GM23338 (cell line): ENCODE data around the gene C1QTNF9. TPM values are rescaled to one million over a fixed set of nuclear protein-coding genes. Genes with fewer than 3 reads are reported as not detected.

Experiments
- ATAC-seq: fragments of 200-7000 bp; cut with Tn5 transposase; 3 replicates; pipeline ENCODE4 v1.9.1; 2020
- DNase-seq: peaks from one replicate; pipeline ENCODE4 v3.0.0-alpha.2; 2015; ENCODE audit warnings: low spot score
- H2AFZ ChIP-seq: fragments of 200-600 bp; sonication (generic); 2 replicates; pipeline ENCODE4 v1.8.0; 2016; ENCODE audit warnings: antibody characterized with exemption, mild to moderate bottlenecking, moderate library complexity
- H3F3A ChIP-seq: fragments of 200-600 bp; sonication (generic); replicated peaks from 2 replicates; pipeline ENCODE4 v1.8.0; 2017; ENCODE audit warnings: antibody characterized with exemption, mixed run types, low read depth
- H3K27ac ChIP-seq: fragments of 200-600 bp; sonication (generic); 2 replicates; pipeline ENCODE4 v1.6.1; 2016; ENCODE audit warnings: low read depth
- H3K27me3 ChIP-seq: fragments of 200-600 bp; sonication (generic); 2 replicates; pipeline ENCODE4 v1.8.0; 2016; ENCODE audit warnings: mild to moderate bottlenecking, mixed run types, moderate library complexity; ENCODE audit not compliant: insufficient read depth
- H3K36me3 ChIP-seq: fragments of 200-600 bp; sonication (generic); 2 replicates; pipeline ENCODE4 v1.8.0; 2016; ENCODE audit warnings: mild to moderate bottlenecking; ENCODE audit not compliant: insufficient read depth
- H3K4me1 ChIP-seq: fragments of 200-600 bp; sonication (generic); 2 replicates; pipeline ENCODE4 v1.8.0; 2016; ENCODE audit warnings: mild to moderate bottlenecking, moderate library complexity; ENCODE audit not compliant: insufficient read depth
- H3K4me2 ChIP-seq: fragments of 200-600 bp; sonication (generic); 2 replicates; pipeline ENCODE4 v1.7.1; 2017; ENCODE audit warnings: mixed run types
- H3K4me3 ChIP-seq: fragments of 200-600 bp; sonication (generic); 2 replicates; pipeline ENCODE4 v1.6.1; 2016; ENCODE audit warnings: mixed run types
- H3K79me2 ChIP-seq: fragments of 200-600 bp; sonication (generic); replicated peaks from 2 replicates; pipeline ENCODE4 v1.8.0; 2017; ENCODE audit warnings: mild to moderate bottlenecking; ENCODE audit not compliant: insufficient read depth
- H3K9me2 ChIP-seq: fragments of 200-600 bp; sonication (generic); 2 replicates; pipeline ENCODE4 v1.8.0; 2017; ENCODE audit not compliant: insufficient read depth
- H4K20me1 ChIP-seq: fragments of 200-600 bp; sonication (generic); replicated peaks from 2 replicates; pipeline ENCODE4 v1.8.0; 2017; ENCODE audit warnings: mild to moderate bottlenecking; ENCODE audit not compliant: insufficient read depth
- H3K27ac Mint-ChIP-seq: 2 replicates; pipeline ENCODE4 v1.8.0; 2020; ENCODE audit warnings: inconsistent platforms, mild to moderate bottlenecking, moderate library complexity, mixed read lengths
- H3K27me3 Mint-ChIP-seq: 3 replicates; pipeline ENCODE4 v1.8.0; 2022; ENCODE audit warnings: low read depth, mild to moderate bottlenecking, moderate library complexity, mixed read lengths, inconsistent platforms; ENCODE audit not compliant: insufficient read depth, poor library complexity
- H3K36me3 Mint-ChIP-seq: 3 replicates; pipeline ENCODE4 v1.8.0; 2021; ENCODE audit warnings: low read depth, mild to moderate bottlenecking, inconsistent platforms, moderate library complexity, mixed read lengths
- H3K4me1 Mint-ChIP-seq: 3 replicates; pipeline ENCODE4 v1.8.0; 2020; ENCODE audit warnings: mild to moderate bottlenecking, inconsistent platforms, mixed read lengths
- H3K4me3 Mint-ChIP-seq: 3 replicates; pipeline ENCODE4 v1.8.0; 2021; ENCODE audit warnings: moderate library complexity, mild to moderate bottlenecking, inconsistent platforms, mixed read lengths
- H3K9me3 Mint-ChIP-seq: 3 replicates; pipeline ENCODE4 v1.8.0; 2020; ENCODE audit warnings: moderate library complexity, mild to moderate bottlenecking, inconsistent platforms, mixed read lengths
- CREB1 ChIP-seq: fragments of 250-450 bp; sonication (Bioruptor Pico); IDR thresholded peaks from 2 replicates; pipeline ENCODE4 v1.5.0; 2020; ENCODE audit warnings: low read depth, mild to moderate bottlenecking, moderate library complexity
- CTCF ChIP-seq, 2 experiments: fragments of 200-600 bp in 1 of 2; sonication (generic) in 1 of 2; conservative IDR thresholded peaks; 2 replicates each; pipeline versions ENCODE4 v1.5.1 to v1.6.1; 2016 to 2017; ENCODE audit warnings: antibody characterized with exemption in 2 of 2, low read depth in 2 of 2, mild to moderate bottlenecking in 2 of 2, moderate library complexity in 1 of 2
- ETS1 ChIP-seq: IDR thresholded peaks from 2 replicates; pipeline ENCODE4 v1.6.1; 2016; ENCODE audit warnings: antibody characterized with exemption
- EZH2phosphoT487 ChIP-seq: fragments of 200-600 bp; sonication (generic); IDR thresholded peaks from one replicate; pipeline ENCODE4 v1.8.1; 2018; ENCODE audit warnings: antibody characterized with exemption; ENCODE audit not compliant: unreplicated experiment
- NANOG ChIP-seq: IDR thresholded peaks from 2 replicates; pipeline ENCODE4 v1.6.1; 2016; ENCODE audit warnings: antibody characterized with exemption, borderline replicate concordance
- POLR2AphosphoS5 ChIP-seq: IDR thresholded peaks from 2 replicates; pipeline ENCODE4 v1.6.1; 2016; ENCODE audit warnings: antibody characterized with exemption, low read depth
- REST ChIP-seq: IDR thresholded peaks from one replicate; pipeline ENCODE4 v1.6.1; 2018; ENCODE audit warnings: antibody characterized with exemption; ENCODE audit not compliant: unreplicated experiment
- STAT1 ChIP-seq: IDR thresholded peaks from one replicate; pipeline ENCODE4 v1.6.1; 2016; ENCODE audit warnings: antibody characterized with exemption; ENCODE audit not compliant: unreplicated experiment
- ZNF114 ChIP-seq: fragments of 250-450 bp; sonication (Bioruptor Pico); IDR thresholded peaks from 2 replicates; pipeline ENCODE4 v1.5.0; 2020; ENCODE audit warnings: mild to moderate bottlenecking, moderate library complexity
- ZNF462 ChIP-seq: fragments of 250-450 bp; sonication (Bioruptor Pico); IDR thresholded peaks from 2 replicates; pipeline ENCODE4 v1.5.0; 2020; ENCODE audit warnings: mild to moderate bottlenecking, moderate library complexity
- polyA plus RNA-seq: library from polyadenylated mRNA; unstranded; fragments of >200 nt; fragmentation: Nextera tagmentation; extraction: Ambion mirVana; gene quantifications from 2 replicates; pipeline ENCODE4 v1.2.1, GENCODE V29; 2016
- total RNA-seq: library from RNA; depleted of rRNA; stranded (reverse); fragments of >200 nt; shearing (Covaris generic); gene quantifications from 2 replicates; pipeline ENCODE4 v1.2.3, GENCODE V29; 2014

C1QTNF9 gene
- total and polyA plus RNA-seq, 2 experiments from 2014 or later, result not detected

GRCh38 chr13:24361113-24361512 lies 51.7 kb downstream of the C1QTNF9 start:
- no peak for TF ChIP-seq CREB1 (CRISPR knock-in tag)
- no peak for TF ChIP-seq EZH2phosphoT487
- no peak for TF ChIP-seq POLR2AphosphoS5
- TF ChIP-seq ZNF462 (CRISPR knock-in tag), result no peak
- TF ChIP-seq ETS1, result no peak
- TF ChIP-seq ZNF114, result no peak
- TF ChIP-seq NANOG, result no peak
- no peak for TF ChIP-seq STAT1
- TF ChIP-seq REST, result no peak
- TF ChIP-seq CTCF (conservative IDR thresholded peaks at IDR 0.05; ENCODE audit: low read depth in 2 of 2), result no peak
- peaks cover 3% of the 10 kb centered on the region; the same call in 1 of the 3 replicates for H3K4me1 Mint-ChIP-seq

More at GRCh38 chr13:24361113-24361512, 51.7 kb downstream of the C1QTNF9 start:
- peaks cover 8% of the 10 kb centered on the region; the same call in 1 of the 2 replicates for H3F3A ChIP-seq
- H3K9me2 ChIP-seq, result no peaks in the 10 kb centered on the region
- Mint-ChIP-seq H3K36me3 (no peaks in the 10 kb centered on the region), H3K4me3 (no peak overlapping the region), H3K27me3 (peaks cover 7% of the 10 kb centered on the region), H3K27ac (no peak overlapping the region), H3K9me3 (no peaks in the 10 kb centered on the region; the same call in 2 of the 3 replicates)
- no peaks in the 10 kb centered on the region for H3K4me1 ChIP-seq
- H3K27ac ChIP-seq, result no peak overlapping the region
- DNase-seq (no peak), ATAC-seq (no peak)
- H3K79me2 ChIP-seq, result no peaks in the 10 kb centered on the region
- H4K20me1 ChIP-seq, result no peaks in the 10 kb centered on the region
- no peaks in the 10 kb centered on the region for H3K27me3 ChIP-seq
- H3K36me3 ChIP-seq, result no peaks in the 10 kb centered on the region
- no peak overlapping the region for H3K4me2 ChIP-seq
- no peak overlapping the region for H3K4me3 ChIP-seq
- H2AFZ ChIP-seq, result no peak overlapping the region
